Activated CD4-positive, alpha-beta T cell treated with anti-CD3 and anti-CD28 coated beads, Interleukin-2, amount 50 U/mL, for 4 hours (primary cell): ENCODE results near the gene CYB5D1.

Source experiments
- DNase-seq, 2 experiments: peaks; one replicate each; pipeline ENCODE4 v3.0.0-alpha.2; 2020

Gene CYB5D1

GRCh38 chr17:7845359-7846062 lies 12.3 kb upstream of the CYB5D1 start:
- DNase-seq, result peak in 1 of 2 experiments; percentile 12

- DNase-seq, result peak in 1 of 2 experiments; percentile 11
These were observed 11.6 kb upstream of the CYB5D1 start for GRCh38 chr17:7846063-7846735.

- DNase-seq, result peak; percentile 22 to 34
These were observed 10.8 kb upstream of the CYB5D1 start for GRCh38 chr17:7846765-7847661.

GRCh38 chr17:7848131-7848579 lies 9.6 kb upstream of the CYB5D1 start:
- no peak for DNase-seq

- DNase-seq, result no peak
These were observed 9.1 kb upstream of the CYB5D1 start for GRCh38 chr17:7848739-7849129.

GRCh38 chr17:7849130-7849750 lies 8.6 kb upstream of the CYB5D1 start:
- DNase-seq, result no peak

- no peak for DNase-seq
These were observed 7.9 kb upstream of the CYB5D1 start for GRCh38 chr17:7849751-7850504.

GRCh38 chr17:7850701-7851437 lies 6.9 kb upstream of the CYB5D1 start:
- DNase-seq, result peak in 1 of 2 experiments; percentile 8

GRCh38 chr17:7851438-7852261 lies 6.2 kb upstream of the CYB5D1 start:
- peak; percentile 87 to 88 for DNase-seq

GRCh38 chr17:7852262-7852670 lies 5.5 kb upstream of the CYB5D1 start:
- peak; percentile 11 to 30 for DNase-seq

- DNase-seq, result peak in 1 of 2 experiments; percentile 20
These were observed 4.7 kb upstream of the CYB5D1 start for GRCh38 chr17:7852919-7853690.

- peak in 1 of 2 experiments; percentile 11 for DNase-seq
These were observed 4.1 kb upstream of the CYB5D1 start for GRCh38 chr17:7853691-7854038.

GRCh38 chr17:7854078-7854777 lies 3.6 kb upstream of the CYB5D1 start:
- DNase-seq, result no peak

GRCh38 chr17:7854851-7855659 lies 2.7 kb upstream of the CYB5D1 start, which contains the start of gene TMEM88:
Gene TMEM88, plus strand, starts transcription at chr17:7855066. Its CDS starts 9 bp downstream, at chr17:7855075.
- peak; percentile 28 to 30 for DNase-seq

- peak; percentile 23 to 34 for DNase-seq
These were observed 2.2 kb upstream of the CYB5D1 start for GRCh38 chr17:7855660-7856010.

- DNase-seq, result peak; percentile 36 to 49
These were observed 1.6 kb upstream of the CYB5D1 start for GRCh38 chr17:7856011-7856810.
